GM21529 (cell line): ENCODE data around the gene OR52E6.

Source experiments
- ATAC-seq: cut with Tn5 transposase; IDR thresholded peaks from one replicate; pipeline ENCODE4 v1.9.1; 2021; ENCODE audit not compliant: unreplicated experiment

OR52E6 gene

GRCh38 chr11:5803982-5804381 is 37.7 kb downstream of the OR52E6 start:
- no peak for ATAC-seq

- ATAC-seq = no peak
Observed at GRCh38 chr11:5796541-5796940, 45.2 kb downstream of the OR52E6 start.

GRCh38 chr11:5791165-5791564 is 50.5 kb downstream of the OR52E6 start, which contains the start of gene OR52N1:
OR52N1 (minus strand) TSS chr11:5791265; CDS start chr11:5788816, 2,449 bp downstream.
- ATAC-seq = no peak
